Measurements from ENCODE around the gene DOHH. TPM values are rescaled to one million over a fixed set of nuclear protein-coding genes. Genes with fewer than 3 reads are reported as not detected.
A peak's percentile ranks its signal among the peaks of the same experiment; 100 is the strongest.

The DOHH gene
- total RNA-seq, 3 donors from 2014 or later = 7.6 to 11.1 (median 10.4) TPM

GRCh38 chr19:3547301-3547731 is 46.8 kb upstream of the DOHH start:
- H3K9me3 ChIP-seq = no peaks in the 10 kb centered on the region
- intact Hi-C loops (cut with DNase I, micrococcal nuclease) = loop anchor here in 1 of 2 donors (10.0 kb wide), 1 partner anchor 67 kb away; no protein-coding TSS in a partner anchor
- H3K4me1 ChIP-seq (ENCODE audit: low read depth) = no peaks in the 10 kb centered on the region
- no peaks in the 10 kb centered on the region for H3K36me3 ChIP-seq (ENCODE audit: low read depth)
- no peak overlapping the region for H3K4me3 ChIP-seq
- ATAC-seq = no peak
- DNase-seq = peak in 1 of 3 donors; percentile 52
- peak; percentile 19 for TF ChIP-seq CTCF (IDR thresholded peaks at IDR 0.05)

GRCh38 chr19:3546119-3546518 is 45.6 kb upstream of the DOHH start:
- Histone ChIP-seq H3K4me1 (ENCODE audit: low read depth) (no peaks in the 10 kb centered on the region), H3K9me3 (no peaks in the 10 kb centered on the region), H3K36me3 (ENCODE audit: low read depth) (no peaks in the 10 kb centered on the region), H3K4me3 (no peak overlapping the region)
- no peak for TF ChIP-seq CTCF (IDR thresholded peaks at IDR 0.05)
- DNase-seq = no peak
- no peak for ATAC-seq
- intact Hi-C loops (cut with DNase I, micrococcal nuclease) = loop anchor here in 1 of 2 donors (10.0 kb wide), 1 partner anchor 69 kb away; no protein-coding TSS in a partner anchor

- ATAC-seq (no peak), DNase-seq (no peak)
- intact Hi-C loops (cut with DNase I, micrococcal nuclease) = loop anchor here in 1 of 2 donors (10.0 kb wide), 1 partner anchor 69 kb away; no protein-coding TSS in a partner anchor
- H3K9me3 ChIP-seq = no peaks in the 10 kb centered on the region
- no peaks in the 10 kb centered on the region for H3K4me1 ChIP-seq (ENCODE audit: low read depth)
- H3K4me3 ChIP-seq = no peak overlapping the region
- H3K36me3 ChIP-seq (ENCODE audit: low read depth) = no peaks in the 10 kb centered on the region
- TF ChIP-seq CTCF (IDR thresholded peaks at IDR 0.05) = no peak
Observed at GRCh38 chr19:3545669-3546034, 45.2 kb upstream of the DOHH start.

GRCh38 chr19:3544742-3545668 is 44.5 kb upstream of the DOHH start:
- peak; percentile 94 for TF ChIP-seq CTCF (IDR thresholded peaks at IDR 0.05)
- Histone ChIP-seq H3K4me1 (ENCODE audit: low read depth) (no peaks in the 10 kb centered on the region), H3K4me3 (no peak overlapping the region), H3K36me3 (ENCODE audit: low read depth) (no peaks in the 10 kb centered on the region), H3K9me3 (no peaks in the 10 kb centered on the region)
- intact Hi-C loops (cut with DNase I, micrococcal nuclease) = loop anchor here in 1 of 2 donors (10.0 kb wide), 1 partner anchor 70 kb away; no protein-coding TSS in a partner anchor
- ATAC-seq = peak; percentile 88
- DNase-seq = peak; percentile 75 to 91 (median 84)

GRCh38 chr19:3544058-3544376 is 43.5 kb upstream of the DOHH start:
- intact Hi-C loops (cut with DNase I, micrococcal nuclease) = loop anchor here in 1 of 2 donors (10.0 kb wide), 1 partner anchor 71 kb away; no protein-coding TSS in a partner anchor
- Histone ChIP-seq H3K4me3 (no peak overlapping the region), H3K4me1 (ENCODE audit: low read depth) (no peaks in the 10 kb centered on the region), H3K36me3 (ENCODE audit: low read depth) (no peaks in the 10 kb centered on the region), H3K9me3 (no peaks in the 10 kb centered on the region)
- ATAC-seq = no peak
- no peak for TF ChIP-seq CTCF (IDR thresholded peaks at IDR 0.05)
- no peak for DNase-seq
